ENCODE data around the gene VANGL2. TPM values are rescaled to one million over a fixed set of nuclear protein-coding genes. Genes with fewer than 3 reads are reported as not detected.
A peak's percentile ranks its signal among the peaks of the same experiment; 100 is the strongest.

VANGL2 gene
- total and polyA plus RNA-seq, 9 of the 15 experiments (the other 6 are each of a cell fraction or from before 2014, with no cell fraction given): 0.28 to 4.0 (median 0.98) TPM

GRCh38 chr1:160362168-160362957 is 38.0 kb upstream of the VANGL2 start (continued):
- no peak for TF ChIP-seq NONO (IDR thresholded peaks at IDR 0.05; ENCODE audit: low read depth in 2 of 2, low read length in 1 of 2)
- no peak for TF ChIP-seq STAT5A (IDR thresholded peaks at IDR 0.05; ENCODE audit: borderline replicate concordance, low read length)
- TF ChIP-seq ETV1 (tag; conservative IDR thresholded peaks at IDR 0.05; ENCODE audit: low read depth): peak; percentile 76
- no peak for TF ChIP-seq TCF3 (CRISPR knock-in tag; IDR thresholded peaks at IDR 0.05)
- TF ChIP-seq LEF1 (IDR thresholded peaks at IDR 0.05): peak; percentile 89; the same call in 1 of the 2 replicates
- TF ChIP-seq POLR2H (tag; IDR thresholded peaks at IDR 0.05; ENCODE audit: low read depth): peak; percentile 85
- TF ChIP-seq HDAC8 (tag; IDR thresholded peaks at IDR 0.05): no peak; the same call in 1 of the 2 replicates
- no peak for TF ChIP-seq SAFB2 (IDR thresholded peaks at IDR 0.05; ENCODE audit: borderline replicate concordance, low read depth, low read length, severe bottlenecking)
- peak; percentile 37; the same call in 1 of the 2 replicates for TF ChIP-seq NCOR1 (IDR thresholded peaks at IDR 0.05)
- no peak for TF ChIP-seq KLF13 (tag; IDR thresholded peaks at IDR 0.05; ENCODE audit: borderline replicate concordance, low read depth)
- no peak for TF ChIP-seq NR3C1 (CRISPR knock-in tag; IDR thresholded peaks at IDR 0.05)
- TF ChIP-seq ZBED1 (IDR thresholded peaks at IDR 0.05): no peak
- no peak for TF ChIP-seq ZNF717 (CRISPR knock-in tag; IDR thresholded peaks at IDR 0.05)
- TF ChIP-seq ZNF449 (CRISPR knock-in tag; IDR thresholded peaks at IDR 0.05): peak; percentile 60; the same call in 1 of the 2 replicates
- TF ChIP-seq ZNF253 (CRISPR knock-in tag; conservative IDR thresholded peaks at IDR 0.05): no peak
- no peak for TF ChIP-seq JUNB (CRISPR knock-in tag; conservative IDR thresholded peaks at IDR 0.05)
- TF ChIP-seq FOXK2 (conservative IDR thresholded peaks at IDR 0.05 in 1 of 2, IDR thresholded peaks at IDR 0.05 in 1 of 2; ENCODE audit: low read depth in 2 of 2): no peak
- TF ChIP-seq CTCFL (IDR thresholded peaks at IDR 0.05; ENCODE audit: borderline replicate concordance, insufficient read depth, low read depth, low read length, poor library complexity, severe bottlenecking): no peak
- no peak for TF ChIP-seq MBD2 (IDR thresholded peaks at IDR 0.05; ENCODE audit: borderline replicate concordance, low read depth)
- TF ChIP-seq RHOXF2B (CRISPR knock-in tag; conservative IDR thresholded peaks at IDR 0.05): no peak

Measured in K562 (cell line).